ENCODE data around the gene MICU1. TPM values are rescaled to one million over a fixed set of nuclear protein-coding genes. Genes with fewer than 3 reads are reported as not detected.

Gene MICU1
- total RNA-seq, 1 experiment from 2014 or later: 36.0 TPM

DNA sequence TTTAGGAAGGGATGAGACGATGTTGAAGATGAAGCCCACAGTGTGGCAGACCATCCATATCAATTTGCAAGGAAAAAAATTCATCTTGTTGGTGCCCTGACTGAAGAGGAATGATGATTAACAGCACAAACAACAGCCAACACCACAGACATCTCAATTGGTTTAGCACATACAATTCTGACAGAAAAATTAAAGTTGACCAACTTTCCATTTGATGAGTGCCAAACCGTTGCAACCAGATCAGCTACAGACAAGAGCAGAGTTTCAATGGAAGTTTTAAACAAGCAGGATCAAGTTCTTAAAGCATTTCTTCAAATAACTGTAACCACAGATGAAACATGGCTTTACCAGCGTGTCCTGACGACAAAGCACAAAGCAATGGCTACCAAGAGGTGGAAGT lies 138.8 kb downstream of the MICU1 start:
- ChIA-PET CTCF (no interaction called here), POLR2A (no interaction called here)
- ATAC-seq (no peak), DNase-seq (ENCODE audit: low spot score) (no peak)
- H3K27ac Mint-ChIP-seq: no peak overlapping the region; the same call in 1 of the 2 replicates
- no peaks in the 10 kb centered on the region for H3K27me3 Mint-ChIP-seq (ENCODE audit: low read depth)
- H3K4me1 Mint-ChIP-seq: no peaks in the 10 kb centered on the region
- no peaks in the 10 kb centered on the region for H3K36me3 Mint-ChIP-seq
- H3K4me3 Mint-ChIP-seq: no peak overlapping the region
- no peaks in the 10 kb centered on the region for H3K9me3 Mint-ChIP-seq
- TF ChIP-seq FOXJ3 (CRISPR knock-in tag; IDR thresholded peaks at IDR 0.05; ENCODE audit: borderline replicate concordance) (no peak), CREM (CRISPR knock-in tag; IDR thresholded peaks at IDR 0.05) (no peak), OVOL2 (CRISPR knock-in tag; IDR thresholded peaks at IDR 0.05; ENCODE audit: borderline replicate concordance) (no peak), EMX1 (CRISPR knock-in tag; IDR thresholded peaks at IDR 0.05) (no peak), MYBL2 (CRISPR knock-in tag; IDR thresholded peaks at IDR 0.05) (no peak), ESRRA (CRISPR knock-in tag; IDR thresholded peaks at IDR 0.05; ENCODE audit: borderline replicate concordance) (no peak), ZNF138 (CRISPR knock-in tag; conservative IDR thresholded peaks at IDR 0.05) (no peak), SOX15 (CRISPR knock-in tag; IDR thresholded peaks at IDR 0.05) (no peak), ZNF232 (CRISPR knock-in tag; IDR thresholded peaks at IDR 0.05) (no peak), RELA (CRISPR knock-in tag; IDR thresholded peaks at IDR 0.05; ENCODE audit: borderline replicate concordance) (no peak)
- TF ChIP-seq, protein P1, sequence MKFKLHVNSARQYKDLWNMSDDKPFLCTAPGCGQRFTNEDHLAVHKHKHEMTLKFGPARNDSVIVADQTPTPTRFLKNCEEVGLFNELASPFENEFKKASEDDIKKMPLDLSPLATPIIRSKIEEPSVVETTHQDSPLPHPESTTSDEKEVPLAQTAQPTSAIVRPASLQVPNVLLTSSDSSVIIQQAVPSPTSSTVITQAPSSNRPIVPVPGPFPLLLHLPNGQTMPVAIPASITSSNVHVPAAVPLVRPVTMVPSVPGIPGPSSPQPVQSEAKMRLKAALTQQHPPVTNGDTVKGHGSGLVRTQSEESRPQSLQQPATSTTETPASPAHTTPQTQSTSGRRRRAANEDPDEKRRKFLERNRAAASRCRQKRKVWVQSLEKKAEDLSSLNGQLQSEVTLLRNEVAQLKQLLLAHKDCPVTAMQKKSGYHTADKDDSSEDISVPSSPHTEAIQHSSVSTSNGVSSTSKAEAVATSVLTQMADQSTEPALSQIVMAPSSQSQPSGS (CRISPR knock-in tag; IDR thresholded peaks at IDR 0.05; ENCODE audit: borderline replicate concordance, low read depth): no peak
- TF ChIP-seq, protein P2, sequence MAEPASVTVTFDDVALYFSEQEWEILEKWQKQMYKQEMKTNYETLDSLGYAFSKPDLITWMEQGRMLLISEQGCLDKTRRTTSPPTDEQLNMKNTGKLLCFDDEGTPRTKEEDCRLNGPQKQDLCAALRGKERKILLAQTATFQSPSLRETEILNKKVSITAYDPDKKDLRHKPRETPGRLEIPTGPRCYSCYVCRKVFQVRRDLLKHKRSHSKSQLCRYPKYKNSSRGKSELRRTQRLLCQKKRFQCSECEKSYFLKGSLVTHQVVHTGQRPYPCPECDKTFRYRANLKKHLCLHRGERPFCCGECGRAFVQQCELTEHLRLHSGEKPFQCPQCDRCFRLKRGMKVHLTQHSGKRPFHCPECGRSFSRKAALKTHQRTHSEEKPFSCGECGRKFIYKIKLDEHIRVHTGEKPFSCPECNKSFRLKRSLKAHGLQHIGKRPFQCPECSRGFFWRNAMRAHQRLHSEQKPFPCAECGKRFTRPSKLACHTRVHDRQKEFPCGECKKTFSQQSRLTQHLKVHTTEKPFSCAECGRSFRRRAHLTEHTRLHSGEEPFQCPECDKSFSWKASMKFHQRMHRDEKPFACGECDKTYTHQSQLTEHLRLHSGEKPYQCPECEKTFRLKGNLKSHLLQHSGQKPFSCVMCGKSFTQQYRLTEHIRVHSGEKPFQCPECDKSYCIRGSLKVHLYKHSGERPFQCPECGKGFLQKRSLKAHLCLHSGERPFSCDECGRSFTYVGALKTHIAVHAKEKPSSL (CRISPR knock-in tag; conservative IDR thresholded peaks at IDR 0.05): no peak
- TF ChIP-seq, protein P3, sequence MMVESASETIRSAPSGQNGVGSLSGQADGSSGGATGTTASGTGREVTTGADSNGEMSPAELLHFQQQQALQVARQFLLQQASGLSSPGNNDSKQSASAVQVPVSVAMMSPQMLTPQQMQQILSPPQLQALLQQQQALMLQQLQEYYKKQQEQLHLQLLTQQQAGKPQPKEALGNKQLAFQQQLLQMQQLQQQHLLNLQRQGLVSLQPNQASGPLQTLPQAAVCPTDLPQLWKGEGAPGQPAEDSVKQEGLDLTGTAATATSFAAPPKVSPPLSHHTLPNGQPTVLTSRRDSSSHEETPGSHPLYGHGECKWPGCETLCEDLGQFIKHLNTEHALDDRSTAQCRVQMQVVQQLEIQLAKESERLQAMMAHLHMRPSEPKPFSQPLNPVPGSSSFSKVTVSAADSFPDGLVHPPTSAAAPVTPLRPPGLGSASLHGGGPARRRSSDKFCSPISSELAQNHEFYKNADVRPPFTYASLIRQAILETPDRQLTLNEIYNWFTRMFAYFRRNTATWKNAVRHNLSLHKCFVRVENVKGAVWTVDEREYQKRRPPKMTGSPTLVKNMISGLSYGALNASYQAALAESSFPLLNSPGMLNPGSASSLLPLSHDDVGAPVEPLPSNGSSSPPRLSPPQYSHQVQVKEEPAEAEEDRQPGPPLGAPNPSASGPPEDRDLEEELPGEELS (CRISPR knock-in tag; IDR thresholded peaks at IDR 0.05): no peak
- TF ChIP-seq, protein P4, sequence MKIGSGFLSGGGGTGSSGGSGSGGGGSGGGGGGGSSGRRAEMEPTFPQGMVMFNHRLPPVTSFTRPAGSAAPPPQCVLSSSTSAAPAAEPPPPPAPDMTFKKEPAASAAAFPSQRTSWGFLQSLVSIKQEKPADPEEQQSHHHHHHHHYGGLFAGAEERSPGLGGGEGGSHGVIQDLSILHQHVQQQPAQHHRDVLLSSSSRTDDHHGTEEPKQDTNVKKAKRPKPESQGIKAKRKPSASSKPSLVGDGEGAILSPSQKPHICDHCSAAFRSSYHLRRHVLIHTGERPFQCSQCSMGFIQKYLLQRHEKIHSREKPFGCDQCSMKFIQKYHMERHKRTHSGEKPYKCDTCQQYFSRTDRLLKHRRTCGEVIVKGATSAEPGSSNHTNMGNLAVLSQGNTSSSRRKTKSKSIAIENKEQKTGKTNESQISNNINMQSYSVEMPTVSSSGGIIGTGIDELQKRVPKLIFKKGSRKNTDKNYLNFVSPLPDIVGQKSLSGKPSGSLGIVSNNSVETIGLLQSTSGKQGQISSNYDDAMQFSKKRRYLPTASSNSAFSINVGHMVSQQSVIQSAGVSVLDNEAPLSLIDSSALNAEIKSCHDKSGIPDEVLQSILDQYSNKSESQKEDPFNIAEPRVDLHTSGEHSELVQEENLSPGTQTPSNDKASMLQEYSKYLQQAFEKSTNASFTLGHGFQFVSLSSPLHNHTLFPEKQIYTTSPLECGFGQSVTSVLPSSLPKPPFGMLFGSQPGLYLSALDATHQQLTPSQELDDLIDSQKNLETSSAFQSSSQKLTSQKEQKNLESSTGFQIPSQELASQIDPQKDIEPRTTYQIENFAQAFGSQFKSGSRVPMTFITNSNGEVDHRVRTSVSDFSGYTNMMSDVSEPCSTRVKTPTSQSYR (CRISPR knock-in tag; IDR thresholded peaks at IDR 0.05): no peak
- TF ChIP-seq, protein P5, sequence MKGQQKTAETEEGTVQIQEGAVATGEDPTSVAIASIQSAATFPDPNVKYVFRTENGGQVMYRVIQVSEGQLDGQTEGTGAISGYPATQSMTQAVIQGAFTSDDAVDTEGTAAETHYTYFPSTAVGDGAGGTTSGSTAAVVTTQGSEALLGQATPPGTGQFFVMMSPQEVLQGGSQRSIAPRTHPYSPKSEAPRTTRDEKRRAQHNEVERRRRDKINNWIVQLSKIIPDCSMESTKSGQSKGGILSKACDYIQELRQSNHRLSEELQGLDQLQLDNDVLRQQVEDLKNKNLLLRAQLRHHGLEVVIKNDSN (CRISPR knock-in tag; IDR thresholded peaks at IDR 0.05): no peak
- TF ChIP-seq, protein P6, sequence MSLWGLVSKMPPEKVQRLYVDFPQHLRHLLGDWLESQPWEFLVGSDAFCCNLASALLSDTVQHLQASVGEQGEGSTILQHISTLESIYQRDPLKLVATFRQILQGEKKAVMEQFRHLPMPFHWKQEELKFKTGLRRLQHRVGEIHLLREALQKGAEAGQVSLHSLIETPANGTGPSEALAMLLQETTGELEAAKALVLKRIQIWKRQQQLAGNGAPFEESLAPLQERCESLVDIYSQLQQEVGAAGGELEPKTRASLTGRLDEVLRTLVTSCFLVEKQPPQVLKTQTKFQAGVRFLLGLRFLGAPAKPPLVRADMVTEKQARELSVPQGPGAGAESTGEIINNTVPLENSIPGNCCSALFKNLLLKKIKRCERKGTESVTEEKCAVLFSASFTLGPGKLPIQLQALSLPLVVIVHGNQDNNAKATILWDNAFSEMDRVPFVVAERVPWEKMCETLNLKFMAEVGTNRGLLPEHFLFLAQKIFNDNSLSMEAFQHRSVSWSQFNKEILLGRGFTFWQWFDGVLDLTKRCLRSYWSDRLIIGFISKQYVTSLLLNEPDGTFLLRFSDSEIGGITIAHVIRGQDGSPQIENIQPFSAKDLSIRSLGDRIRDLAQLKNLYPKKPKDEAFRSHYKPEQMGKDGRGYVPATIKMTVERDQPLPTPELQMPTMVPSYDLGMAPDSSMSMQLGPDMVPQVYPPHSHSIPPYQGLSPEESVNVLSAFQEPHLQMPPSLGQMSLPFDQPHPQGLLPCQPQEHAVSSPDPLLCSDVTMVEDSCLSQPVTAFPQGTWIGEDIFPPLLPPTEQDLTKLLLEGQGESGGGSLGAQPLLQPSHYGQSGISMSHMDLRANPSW (CRISPR knock-in tag; conservative IDR thresholded peaks at IDR 0.05; ENCODE audit: low read depth): no peak
- TF ChIP-seq, protein P7, sequence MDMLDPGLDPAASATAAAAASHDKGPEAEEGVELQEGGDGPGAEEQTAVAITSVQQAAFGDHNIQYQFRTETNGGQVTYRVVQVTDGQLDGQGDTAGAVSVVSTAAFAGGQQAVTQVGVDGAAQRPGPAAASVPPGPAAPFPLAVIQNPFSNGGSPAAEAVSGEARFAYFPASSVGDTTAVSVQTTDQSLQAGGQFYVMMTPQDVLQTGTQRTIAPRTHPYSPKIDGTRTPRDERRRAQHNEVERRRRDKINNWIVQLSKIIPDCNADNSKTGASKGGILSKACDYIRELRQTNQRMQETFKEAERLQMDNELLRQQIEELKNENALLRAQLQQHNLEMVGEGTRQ (CRISPR knock-in tag; IDR thresholded peaks at IDR 0.05): no peak
- TF ChIP-seq, protein P8, sequence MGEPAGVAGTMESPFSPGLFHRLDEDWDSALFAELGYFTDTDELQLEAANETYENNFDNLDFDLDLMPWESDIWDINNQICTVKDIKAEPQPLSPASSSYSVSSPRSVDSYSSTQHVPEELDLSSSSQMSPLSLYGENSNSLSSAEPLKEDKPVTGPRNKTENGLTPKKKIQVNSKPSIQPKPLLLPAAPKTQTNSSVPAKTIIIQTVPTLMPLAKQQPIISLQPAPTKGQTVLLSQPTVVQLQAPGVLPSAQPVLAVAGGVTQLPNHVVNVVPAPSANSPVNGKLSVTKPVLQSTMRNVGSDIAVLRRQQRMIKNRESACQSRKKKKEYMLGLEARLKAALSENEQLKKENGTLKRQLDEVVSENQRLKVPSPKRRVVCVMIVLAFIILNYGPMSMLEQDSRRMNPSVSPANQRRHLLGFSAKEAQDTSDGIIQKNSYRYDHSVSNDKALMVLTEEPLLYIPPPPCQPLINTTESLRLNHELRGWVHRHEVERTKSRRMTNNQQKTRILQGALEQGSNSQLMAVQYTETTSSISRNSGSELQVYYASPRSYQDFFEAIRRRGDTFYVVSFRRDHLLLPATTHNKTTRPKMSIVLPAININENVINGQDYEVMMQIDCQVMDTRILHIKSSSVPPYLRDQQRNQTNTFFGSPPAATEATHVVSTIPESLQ (CRISPR knock-in tag; IDR thresholded peaks at IDR 0.05): no peak
- TF ChIP-seq, protein P9, sequence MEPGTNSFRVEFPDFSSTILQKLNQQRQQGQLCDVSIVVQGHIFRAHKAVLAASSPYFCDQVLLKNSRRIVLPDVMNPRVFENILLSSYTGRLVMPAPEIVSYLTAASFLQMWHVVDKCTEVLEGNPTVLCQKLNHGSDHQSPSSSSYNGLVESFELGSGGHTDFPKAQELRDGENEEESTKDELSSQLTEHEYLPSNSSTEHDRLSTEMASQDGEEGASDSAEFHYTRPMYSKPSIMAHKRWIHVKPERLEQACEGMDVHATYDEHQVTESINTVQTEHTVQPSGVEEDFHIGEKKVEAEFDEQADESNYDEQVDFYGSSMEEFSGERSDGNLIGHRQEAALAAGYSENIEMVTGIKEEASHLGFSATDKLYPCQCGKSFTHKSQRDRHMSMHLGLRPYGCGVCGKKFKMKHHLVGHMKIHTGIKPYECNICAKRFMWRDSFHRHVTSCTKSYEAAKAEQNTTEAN (CRISPR knock-in tag; IDR thresholded peaks at IDR 0.05): no peak
